ENCODE data around the gene PACSIN2.

DNA sequence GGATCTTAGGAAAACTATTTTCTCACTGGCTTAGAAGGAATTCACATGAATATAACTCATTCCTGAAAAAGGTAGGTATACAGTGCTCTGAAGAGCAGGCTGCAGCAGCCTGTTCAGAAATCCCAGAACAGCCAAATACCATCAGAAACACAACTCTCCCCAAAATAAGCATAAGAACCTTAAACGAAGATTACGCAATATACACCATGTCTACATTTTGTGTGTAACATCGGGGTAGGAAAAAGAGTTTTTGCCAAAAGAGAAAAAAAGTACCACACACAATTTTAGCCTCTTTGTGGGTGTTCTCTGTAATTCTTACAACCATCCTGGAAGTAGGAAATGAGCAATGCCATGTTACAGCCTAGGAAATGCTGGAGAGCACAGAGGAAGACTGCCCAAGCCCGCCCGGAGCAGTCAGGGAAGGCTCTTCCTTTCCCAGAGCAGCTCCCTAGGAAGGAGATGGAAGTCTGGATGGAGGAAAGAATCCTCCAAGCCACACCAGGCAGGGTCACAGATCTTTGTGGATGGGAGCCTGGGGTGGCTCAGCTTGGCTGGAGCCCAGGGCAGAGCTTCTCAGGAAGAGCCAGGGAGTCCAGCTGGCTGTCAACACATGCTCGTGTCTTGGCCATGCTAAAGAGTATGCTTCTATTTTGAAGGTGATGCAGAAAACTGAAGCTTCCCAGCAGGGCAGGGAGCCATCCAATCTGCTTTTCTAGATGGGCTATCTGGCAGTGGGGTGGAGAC, 108.2 kb downstream of the PACSIN2 start:
- TF ChIP-seq, protein P1, sequence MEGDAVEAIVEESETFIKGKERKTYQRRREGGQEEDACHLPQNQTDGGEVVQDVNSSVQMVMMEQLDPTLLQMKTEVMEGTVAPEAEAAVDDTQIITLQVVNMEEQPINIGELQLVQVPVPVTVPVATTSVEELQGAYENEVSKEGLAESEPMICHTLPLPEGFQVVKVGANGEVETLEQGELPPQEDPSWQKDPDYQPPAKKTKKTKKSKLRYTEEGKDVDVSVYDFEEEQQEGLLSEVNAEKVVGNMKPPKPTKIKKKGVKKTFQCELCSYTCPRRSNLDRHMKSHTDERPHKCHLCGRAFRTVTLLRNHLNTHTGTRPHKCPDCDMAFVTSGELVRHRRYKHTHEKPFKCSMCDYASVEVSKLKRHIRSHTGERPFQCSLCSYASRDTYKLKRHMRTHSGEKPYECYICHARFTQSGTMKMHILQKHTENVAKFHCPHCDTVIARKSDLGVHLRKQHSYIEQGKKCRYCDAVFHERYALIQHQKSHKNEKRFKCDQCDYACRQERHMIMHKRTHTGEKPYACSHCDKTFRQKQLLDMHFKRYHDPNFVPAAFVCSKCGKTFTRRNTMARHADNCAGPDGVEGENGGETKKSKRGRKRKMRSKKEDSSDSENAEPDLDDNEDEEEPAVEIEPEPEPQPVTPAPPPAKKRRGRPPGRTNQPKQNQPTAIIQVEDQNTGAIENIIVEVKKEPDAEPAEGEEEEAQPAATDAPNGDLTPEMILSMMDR (IDR thresholded peaks at IDR 0.05), result no peak
- no peak for TF ChIP-seq POLR2A (IDR thresholded peaks at IDR 0.05)

All from thyroid gland (tissue), 4 donors.